Chondrocyte (in vitro differentiated cells): ENCODE measurements around the gene DEGS2. TPM values are rescaled to one million over a fixed set of nuclear protein-coding genes. Genes with fewer than 3 reads are reported as not detected.
A peak's percentile ranks its signal among the peaks of the same experiment; 100 is the strongest.

Source experiments
- DNase-seq: peaks from one replicate; pipeline ENCODE4 v3.0.0; 2021; ENCODE audit warnings: mixed read lengths, low spot score
- H3K27ac Mint-ChIP-seq: one replicate; pipeline ENCODE4 v1.8.0; 2021; ENCODE audit warnings: mild to moderate bottlenecking, moderate library complexity, mixed read lengths; ENCODE audit not compliant: unreplicated experiment
- H3K27me3 Mint-ChIP-seq: 2 replicates; pipeline ENCODE4 v1.8.0; 2021; ENCODE audit warnings: low read depth, mixed read lengths
- H3K36me3 Mint-ChIP-seq: 2 replicates; pipeline ENCODE4 v1.8.0; 2021; ENCODE audit warnings: low read depth, mixed read lengths
- H3K4me1 Mint-ChIP-seq: 2 replicates; pipeline ENCODE4 v1.8.0; 2021; ENCODE audit warnings: low read depth, mild to moderate bottlenecking, mixed read lengths
- H3K4me3 Mint-ChIP-seq: one replicate; pipeline ENCODE4 v1.8.0; 2021; ENCODE audit warnings: mild to moderate bottlenecking, moderate library complexity, mixed read lengths; ENCODE audit not compliant: unreplicated experiment
- H3K9me3 Mint-ChIP-seq: 2 replicates; pipeline ENCODE4 v1.8.0; 2021; ENCODE audit warnings: low read depth, mixed read lengths
- CTCF ChIP-seq: fragments of 200-600 bp; sonication (generic); IDR thresholded peaks from 2 replicates; pipeline ENCODE4 v1.5.0; 2021; ENCODE audit warnings: antibody characterized with exemption, mild to moderate bottlenecking, moderate library complexity
- total RNA-seq: library from RNA; stranded (reverse); gene quantifications from 3 replicates; pipeline ENCODE4 v1.2.1, GENCODE V29; 2021

DEGS2 gene
- total RNA-seq, 1 donor from 2014 or later = 0.17 TPM

DNA sequence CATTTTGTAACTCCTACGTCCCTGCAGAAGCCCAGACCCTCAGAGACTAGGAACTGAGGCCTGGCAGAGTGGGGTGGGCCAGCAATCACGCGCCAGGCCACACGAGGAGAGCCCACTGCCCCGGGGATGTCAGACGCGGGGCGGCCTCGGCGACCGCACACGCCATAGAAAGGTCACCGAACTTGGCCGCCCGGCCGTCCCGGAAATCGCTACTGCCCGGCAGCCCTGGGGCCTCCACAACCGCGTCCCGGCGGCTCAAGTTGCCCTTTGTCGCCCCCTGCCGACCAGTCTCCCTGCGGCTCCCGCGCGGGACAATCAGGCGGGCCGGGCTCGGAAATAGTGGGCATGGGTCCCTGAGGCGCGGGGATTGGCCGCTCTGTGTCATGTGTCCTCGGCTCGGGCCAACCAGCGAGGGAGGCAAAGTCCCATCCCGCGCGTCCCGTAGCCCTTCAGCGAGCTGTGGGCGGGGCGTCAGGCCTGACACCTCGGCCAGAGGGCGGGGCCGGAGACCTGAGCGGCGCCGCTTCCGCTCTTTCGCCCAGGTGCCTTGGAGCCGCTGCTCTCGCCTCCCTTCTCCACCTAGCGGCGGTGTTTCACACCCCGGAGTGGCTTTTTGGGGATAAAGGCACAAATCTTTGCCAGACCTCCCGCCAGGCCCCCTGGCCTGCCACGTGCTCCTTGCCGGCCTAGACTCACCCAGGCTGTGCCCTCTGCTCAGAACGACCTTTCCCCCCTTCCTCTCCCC is 33.4 kb upstream of the DEGS2 start:
- Mint-ChIP-seq H3K4me1 (peaks cover 6% of the 10 kb centered on the region), H3K27me3 (no peaks in the 10 kb centered on the region), H3K9me3 (no peaks in the 10 kb centered on the region), H3K27ac (peak overlapping the region; percentile 75), H3K4me3 (peak overlapping the region; percentile 73), H3K36me3 (no peaks in the 10 kb centered on the region)
- TF ChIP-seq CTCF = peak; percentile 97
- peak; percentile 100 for DNase-seq

DNA sequence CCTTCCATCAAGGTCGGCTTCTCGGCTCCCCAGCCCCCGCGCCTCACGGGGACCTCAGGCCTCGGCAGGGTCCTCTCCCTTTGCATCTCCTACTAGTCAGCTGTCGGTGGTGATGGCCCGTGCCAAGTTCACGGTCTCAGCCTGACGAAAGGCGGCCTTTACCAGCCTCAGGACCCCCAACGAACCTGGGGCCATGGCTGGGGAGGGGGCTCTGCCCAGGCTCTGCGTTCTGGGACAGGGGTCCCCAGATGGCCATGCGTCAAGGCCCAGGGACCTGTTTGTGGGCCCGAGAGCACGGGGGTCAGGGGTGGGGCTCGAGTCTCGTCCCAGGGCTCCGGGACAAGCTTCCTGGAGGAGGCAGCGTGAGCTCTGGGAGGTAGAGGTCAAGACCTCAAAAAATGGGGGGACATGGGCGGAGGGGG is 32.8 kb upstream of the DEGS2 start:
- no peaks in the 10 kb centered on the region for H3K27me3 Mint-ChIP-seq
- TF ChIP-seq CTCF = no peak
- H3K4me3 Mint-ChIP-seq = peak overlapping the region; percentile 51
- H3K9me3 Mint-ChIP-seq = no peaks in the 10 kb centered on the region
- H3K4me1 Mint-ChIP-seq = peaks cover 6% of the 10 kb centered on the region
- peak overlapping the region; percentile 71 for H3K27ac Mint-ChIP-seq
- H3K36me3 Mint-ChIP-seq = no peaks in the 10 kb centered on the region
- no peak for DNase-seq

DNA sequence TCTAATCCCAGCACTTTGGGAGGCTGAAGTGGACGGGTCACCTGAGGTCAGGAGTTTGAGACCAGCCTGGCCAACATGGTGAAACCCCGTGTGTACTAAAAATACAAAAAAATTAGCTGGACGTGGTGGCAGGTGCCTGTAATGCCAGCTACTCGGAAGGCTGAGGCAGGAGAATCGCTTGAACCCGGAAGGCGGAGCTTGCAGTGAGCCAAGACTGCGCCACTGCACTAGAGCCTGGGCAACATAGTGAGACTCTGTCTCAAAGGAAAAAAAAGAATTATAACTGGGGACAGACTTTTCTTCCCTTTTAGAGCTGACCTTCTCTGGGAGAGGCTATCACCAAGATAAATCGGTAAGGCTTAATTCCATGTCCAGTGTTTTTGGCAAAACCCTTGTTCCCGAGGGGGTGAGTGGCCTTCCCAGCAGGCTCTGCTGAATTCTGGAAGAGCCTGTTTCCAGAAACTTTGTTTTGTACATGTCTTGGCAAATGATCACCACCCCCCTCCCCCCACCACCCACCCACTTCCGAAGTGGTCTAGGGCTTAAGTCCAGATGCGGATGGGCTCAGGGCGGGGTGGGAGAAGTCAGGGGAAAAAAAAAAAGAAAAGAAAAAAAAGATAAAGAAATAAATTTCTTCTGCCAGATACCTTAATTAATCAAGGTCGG is 32.3 kb upstream of the DEGS2 start:
- H3K27ac Mint-ChIP-seq = no peak overlapping the region
- H3K4me3 Mint-ChIP-seq = no peak overlapping the region
- H3K27me3 Mint-ChIP-seq = no peaks in the 10 kb centered on the region
- peaks cover 6% of the 10 kb centered on the region for H3K4me1 Mint-ChIP-seq
- no peak for DNase-seq
- no peak for TF ChIP-seq CTCF
- no peaks in the 10 kb centered on the region for H3K36me3 Mint-ChIP-seq
- no peaks in the 10 kb centered on the region for H3K9me3 Mint-ChIP-seq

GRCh38 chr14:100190126-100190525 is 30.7 kb upstream of the DEGS2 start:
- DNase-seq = no peak
- Mint-ChIP-seq H3K4me1 (peaks cover 6% of the 10 kb centered on the region), H3K36me3 (no peaks in the 10 kb centered on the region), H3K27me3 (no peaks in the 10 kb centered on the region), H3K9me3 (no peaks in the 10 kb centered on the region), H3K4me3 (no peak overlapping the region), H3K27ac (no peak overlapping the region)
- TF ChIP-seq CTCF = no peak

DNA sequence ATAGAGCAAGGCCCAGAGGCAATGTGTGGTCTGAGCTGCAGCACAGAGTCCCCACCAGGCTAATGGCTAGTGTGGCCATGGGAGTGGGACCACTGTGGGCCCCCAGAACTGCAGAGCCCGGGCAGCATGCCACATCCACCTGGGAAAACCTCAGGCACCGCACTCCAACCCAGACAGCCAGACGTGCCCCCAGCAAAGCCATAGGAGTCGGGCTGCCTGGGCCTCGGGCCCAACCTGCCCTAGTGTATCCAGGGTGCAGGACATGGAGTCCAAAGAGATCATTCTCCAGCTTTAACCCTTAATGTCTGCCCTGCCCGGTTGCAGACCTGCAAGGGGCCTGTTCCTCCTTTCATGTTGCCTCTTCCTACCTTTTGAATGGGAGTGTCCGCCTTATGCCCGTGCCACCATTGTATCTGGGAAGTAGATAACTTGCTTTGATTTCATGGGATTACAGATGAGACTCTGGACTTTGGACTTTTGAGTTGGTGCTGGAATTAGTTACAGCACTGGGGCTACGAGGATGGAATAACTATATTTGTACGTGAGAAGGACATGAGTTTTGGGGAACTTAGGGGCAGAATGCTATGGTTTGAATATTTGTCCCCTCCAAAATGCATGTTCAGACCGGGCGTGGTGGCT is 29.1 kb upstream of the DEGS2 start:
- no peak for DNase-seq
- no peak overlapping the region for H3K27ac Mint-ChIP-seq
- no peak overlapping the region for H3K4me3 Mint-ChIP-seq
- H3K9me3 Mint-ChIP-seq = no peaks in the 10 kb centered on the region
- no peak for TF ChIP-seq CTCF
- peaks cover 5% of the 10 kb centered on the region for H3K4me1 Mint-ChIP-seq
- H3K36me3 Mint-ChIP-seq = no peaks in the 10 kb centered on the region
- H3K27me3 Mint-ChIP-seq = no peaks in the 10 kb centered on the region
